GDM1 (cell line): ENCODE data around the gene RNF19B.
"Not testable (repeated sequence)": the region's sequence is repeated elsewhere in the genome, so short reads cannot be mapped to it uniquely, and the experiment has no call there.

ENCODE experiments used
- DNase-seq: peaks from one replicate; lab custom pipeline; 2025; lab: John Stamatoyannopoulos, UW

RNF19B gene

DNA sequence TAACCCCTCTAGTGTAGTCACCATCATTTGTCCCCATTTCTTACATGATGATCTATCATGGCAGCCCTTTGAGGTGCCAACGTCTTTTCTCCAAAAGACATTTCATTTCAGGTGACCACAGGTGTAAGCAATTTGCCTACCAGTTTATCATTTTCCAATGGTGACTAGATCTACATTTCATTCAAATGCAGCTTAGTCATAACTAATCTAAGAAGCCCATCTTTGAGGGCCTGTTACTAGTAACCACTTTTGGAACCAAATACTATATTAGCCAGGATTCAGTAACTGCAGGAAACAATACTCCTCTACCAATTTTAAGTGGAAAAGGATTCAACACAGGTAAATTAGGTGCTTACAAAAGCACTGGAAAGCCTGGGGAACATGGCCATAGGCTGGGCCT lies 32.8 kb downstream of the RNF19B start:
- DNase-seq = no peak

DNA sequence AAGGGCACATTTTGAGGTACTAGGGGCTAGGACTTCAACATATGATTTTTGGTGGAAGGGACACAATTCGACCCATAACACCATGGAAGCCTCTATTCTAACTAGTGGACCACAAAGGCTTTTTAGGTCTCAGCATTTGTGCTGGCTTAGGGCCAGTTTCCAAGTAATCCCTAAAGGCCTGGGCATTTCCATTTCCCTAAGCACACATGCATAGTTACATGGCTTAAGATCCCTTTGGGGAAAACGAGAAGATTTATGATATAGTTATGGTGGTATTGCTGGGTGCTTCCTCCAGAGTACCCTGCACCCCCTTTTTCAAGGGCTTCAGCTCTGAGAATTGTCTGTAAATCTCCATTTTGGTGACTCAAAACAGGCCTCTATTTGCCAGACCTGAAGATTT lies 35.2 kb downstream of the RNF19B start:
- DNase-seq = no peak

DNA sequence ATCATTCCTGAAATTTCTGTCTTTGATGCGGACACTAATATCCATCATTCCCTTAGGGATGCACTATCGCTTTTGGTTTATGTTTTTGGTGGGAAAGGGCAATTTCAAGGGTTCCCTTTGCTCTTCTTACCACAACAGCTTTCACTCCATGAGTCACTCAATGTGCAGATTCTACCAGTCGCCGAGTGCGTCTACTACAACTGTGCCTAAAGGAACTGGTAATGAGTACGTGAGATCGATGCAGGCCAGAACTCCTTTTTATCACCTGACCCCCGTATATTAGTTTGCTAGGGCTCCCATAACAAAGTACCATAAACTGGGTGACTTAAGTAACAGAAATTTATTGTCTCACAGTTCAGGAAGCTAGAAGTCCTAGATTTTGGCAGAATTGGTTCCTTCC lies 35.9 kb downstream of the RNF19B start:
- no peak for DNase-seq

DNA sequence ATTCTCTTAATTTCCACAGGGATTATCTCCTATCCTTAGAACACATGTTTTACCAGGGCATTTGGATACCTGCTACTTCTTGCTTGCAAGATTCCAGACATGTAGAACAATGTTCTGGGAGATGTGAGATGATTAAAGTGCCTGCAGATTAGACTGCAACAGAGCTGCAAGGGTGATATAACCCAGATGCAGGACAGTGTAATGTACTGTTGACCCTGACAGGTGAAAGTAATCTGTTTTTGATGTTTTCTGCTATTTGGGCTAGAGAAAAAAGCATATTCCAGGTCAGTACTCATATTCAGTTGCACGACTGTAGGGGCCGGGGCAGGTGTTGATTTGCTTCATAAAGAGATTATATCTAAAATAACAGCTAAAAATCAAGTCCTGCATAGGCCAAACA lies 36.3 kb downstream of the RNF19B start:
- DNase-seq = no peak

DNA sequence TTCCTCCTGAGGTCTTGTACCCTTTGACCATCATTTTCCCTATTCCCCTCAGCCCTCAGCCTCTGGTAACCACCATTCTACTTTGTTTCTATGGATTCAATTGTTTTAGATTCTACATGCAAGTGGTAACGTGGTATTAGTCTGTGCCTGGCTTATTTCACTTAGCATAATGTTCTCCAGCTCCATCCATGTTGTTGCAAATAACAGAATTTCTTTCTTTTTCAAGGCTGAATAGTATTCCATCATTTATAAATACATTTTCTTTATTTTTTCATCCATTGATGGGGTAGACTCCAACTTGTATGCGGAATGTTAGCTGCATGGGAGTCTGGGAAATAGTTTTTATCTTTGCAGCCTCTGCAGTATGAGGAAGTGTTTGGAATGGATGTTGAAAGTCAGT lies 37.2 kb downstream of the RNF19B start:
- no peak for DNase-seq

DNA sequence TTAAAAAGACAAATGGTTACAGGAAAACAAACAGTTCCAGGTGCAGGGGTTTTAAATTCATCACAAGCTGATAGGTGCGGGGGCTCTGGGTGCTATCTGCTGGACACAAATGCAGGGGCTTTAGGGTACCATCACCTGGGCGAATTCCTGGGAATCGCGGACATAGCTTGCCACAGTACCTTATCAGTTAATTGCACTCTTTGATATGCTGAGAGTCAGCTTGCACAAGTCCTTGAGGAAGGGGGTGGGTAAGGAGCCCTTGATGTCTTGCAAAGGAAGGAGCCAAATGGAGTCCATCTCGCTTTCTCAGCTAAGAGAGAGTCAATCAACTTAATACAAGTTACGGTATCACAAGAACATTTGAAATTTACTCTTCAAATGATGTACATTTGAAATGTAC lies 38.0 kb downstream of the RNF19B start:
- DNase-seq = no peak

DNA sequence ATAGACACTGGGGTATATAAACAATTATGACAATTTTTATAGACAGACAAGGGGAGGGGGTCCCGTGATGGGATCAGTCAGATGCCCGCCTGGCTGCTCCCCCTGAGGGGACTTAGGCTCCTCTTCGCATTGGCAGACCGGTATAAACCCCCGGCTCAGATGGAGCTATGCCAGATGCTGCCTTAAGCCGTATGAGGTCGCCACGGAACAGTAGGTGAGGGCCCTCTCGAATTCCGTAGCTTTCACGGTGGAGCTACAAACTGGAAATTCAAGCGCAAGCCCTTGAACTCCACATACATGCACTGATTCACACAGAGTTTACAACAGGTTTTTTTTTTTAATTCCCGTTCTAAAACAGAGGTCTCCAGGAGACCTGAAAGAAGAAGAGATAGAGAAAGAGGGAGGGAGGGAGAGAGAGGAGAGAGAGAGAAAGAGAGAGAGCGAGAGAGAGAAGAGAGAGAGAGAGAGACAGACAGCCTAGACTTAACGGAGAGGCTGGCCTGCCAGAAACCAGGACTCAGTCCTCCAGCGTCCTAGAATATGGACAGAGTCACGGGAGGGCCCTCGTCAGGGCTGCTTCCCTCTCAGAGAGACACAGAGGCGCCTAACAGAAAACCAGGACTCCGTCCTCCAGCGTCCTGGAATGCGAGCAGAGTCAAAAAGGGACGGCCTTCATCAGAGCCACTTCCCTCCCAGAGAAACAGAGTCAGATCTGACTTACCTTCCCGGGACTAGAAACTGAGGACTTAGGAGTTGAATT lies 39.0 kb downstream of the RNF19B start:
- DNase-seq = no peak

DNA sequence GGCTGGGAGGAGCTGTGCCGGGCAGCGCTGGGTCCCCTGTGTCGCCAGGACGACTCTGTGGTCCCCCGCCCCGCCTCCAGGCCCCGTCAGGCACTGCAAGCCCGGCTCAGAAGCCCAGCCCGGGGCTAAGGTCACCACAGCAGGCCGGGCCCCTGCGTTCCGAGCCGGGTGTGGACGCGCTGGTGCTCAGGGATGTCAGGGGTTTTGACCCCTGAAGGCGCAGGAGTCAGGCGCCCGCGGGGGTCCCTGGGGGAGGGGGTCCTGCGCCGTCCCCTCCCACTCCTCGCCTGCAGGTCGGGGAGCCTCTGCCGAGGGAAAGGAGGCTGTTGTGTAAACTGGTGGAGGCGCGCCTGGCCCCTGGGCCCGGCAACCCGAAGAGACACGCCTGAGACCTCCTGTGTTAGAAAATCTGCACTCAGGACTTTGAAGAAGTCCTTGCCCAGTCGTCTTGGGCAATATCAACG lies 39.7 kb downstream of the RNF19B start:
- no peak for DNase-seq

DNA sequence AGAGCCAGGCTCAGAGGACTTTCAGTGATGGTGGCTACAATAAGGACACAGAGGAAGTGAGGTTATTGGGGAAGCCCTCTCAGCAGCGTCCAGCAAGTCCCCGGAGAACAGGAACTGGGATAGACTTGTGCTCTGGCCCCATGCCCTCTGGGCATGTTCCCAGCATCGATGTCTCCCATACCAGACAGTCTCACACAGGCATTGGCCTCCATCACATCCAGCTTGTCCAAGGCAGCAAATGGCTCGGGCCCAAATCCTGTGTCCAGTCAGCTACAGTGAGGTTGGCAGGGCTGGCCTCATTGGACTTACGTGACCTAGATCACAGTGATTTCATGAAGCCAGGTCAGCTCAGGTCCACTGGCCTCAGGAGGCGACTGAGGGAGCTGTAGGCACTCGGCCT lies 43.8 kb downstream of the RNF19B start:
- no peak for DNase-seq

DNA sequence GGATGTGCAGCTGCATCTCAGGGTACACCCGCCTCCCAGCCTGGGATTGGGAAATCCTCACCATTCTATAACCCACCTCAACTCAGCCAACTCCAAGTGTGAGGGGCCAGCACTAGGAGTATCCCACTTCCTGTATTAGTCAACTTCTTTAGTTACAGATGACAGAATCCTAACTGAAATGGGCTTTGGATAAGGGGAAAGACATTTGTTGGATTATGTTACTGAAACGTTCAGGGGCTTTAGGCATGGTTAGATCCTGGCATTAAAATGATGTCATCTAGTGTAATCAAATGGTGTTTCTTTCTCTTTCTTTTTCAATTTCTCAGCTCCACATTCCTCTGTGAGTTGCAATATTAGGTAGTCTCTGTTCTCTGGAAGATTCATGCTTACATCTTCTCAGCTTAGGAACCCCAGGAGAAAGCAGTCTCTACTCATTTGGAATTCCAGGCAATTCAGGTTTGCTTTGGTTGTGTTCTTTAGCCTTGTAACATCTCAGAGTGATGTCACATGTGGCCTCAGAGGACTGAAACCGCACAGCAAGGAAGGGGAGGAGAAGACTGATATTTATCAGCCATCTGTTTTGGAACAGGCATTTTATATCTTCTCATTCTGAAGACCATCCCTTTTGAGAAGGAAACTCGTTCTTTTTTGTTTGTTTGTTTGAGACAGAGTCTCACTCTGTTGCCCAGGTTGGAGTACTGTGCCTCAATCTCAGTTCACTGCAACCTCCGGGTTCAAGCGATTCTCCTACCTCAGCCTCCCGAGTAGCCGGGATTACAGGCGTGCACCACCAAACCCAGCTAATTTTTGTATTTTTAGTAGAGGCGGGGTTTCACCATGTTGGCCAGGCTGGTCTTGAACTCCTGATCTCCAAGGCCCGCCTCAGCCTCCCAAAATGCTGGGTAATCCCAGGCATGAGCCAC lies 44.5 kb downstream of the RNF19B start:
- DNase-seq = no peak

DNA sequence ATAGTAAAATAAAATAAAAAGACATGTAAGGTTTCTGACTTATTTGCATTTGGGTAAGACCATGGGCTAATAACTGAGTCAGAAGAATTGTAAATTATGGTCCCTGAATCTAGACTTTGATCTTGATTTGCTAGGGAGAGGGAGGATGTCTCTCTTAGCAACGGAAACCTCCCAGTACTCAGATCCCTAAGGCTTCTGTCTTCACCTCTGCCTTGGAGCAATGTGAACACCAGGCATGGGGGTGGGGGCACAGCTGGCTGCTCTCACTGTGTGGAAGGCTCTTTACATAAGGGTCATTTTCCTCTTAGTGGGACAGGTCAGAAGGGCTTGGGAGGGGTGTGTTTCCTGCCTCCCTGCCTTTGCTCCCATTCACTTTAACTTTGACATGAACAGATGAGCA lies 46.4 kb downstream of the RNF19B start:
- no peak for DNase-seq

DNA sequence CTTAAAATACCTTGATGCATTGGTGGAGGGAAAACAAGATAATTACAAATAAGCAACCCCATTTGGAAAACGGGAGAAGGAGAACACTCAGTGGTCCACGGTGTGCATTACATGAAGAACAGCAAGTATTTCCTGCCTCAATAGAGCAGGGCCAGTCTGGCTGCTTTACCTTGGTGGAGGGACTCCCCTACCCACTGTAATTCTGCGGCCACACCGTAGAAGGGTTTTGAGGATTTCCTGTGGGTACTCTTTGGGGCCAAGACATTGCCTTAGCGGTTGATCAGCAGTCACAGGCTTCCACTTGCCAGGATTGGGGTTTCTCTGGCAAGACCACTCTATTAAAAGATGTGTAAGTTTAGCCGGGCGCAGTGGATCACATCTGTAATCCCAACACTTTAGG lies 47.1 kb downstream of the RNF19B start:
- peak; percentile 8 for DNase-seq

DNA sequence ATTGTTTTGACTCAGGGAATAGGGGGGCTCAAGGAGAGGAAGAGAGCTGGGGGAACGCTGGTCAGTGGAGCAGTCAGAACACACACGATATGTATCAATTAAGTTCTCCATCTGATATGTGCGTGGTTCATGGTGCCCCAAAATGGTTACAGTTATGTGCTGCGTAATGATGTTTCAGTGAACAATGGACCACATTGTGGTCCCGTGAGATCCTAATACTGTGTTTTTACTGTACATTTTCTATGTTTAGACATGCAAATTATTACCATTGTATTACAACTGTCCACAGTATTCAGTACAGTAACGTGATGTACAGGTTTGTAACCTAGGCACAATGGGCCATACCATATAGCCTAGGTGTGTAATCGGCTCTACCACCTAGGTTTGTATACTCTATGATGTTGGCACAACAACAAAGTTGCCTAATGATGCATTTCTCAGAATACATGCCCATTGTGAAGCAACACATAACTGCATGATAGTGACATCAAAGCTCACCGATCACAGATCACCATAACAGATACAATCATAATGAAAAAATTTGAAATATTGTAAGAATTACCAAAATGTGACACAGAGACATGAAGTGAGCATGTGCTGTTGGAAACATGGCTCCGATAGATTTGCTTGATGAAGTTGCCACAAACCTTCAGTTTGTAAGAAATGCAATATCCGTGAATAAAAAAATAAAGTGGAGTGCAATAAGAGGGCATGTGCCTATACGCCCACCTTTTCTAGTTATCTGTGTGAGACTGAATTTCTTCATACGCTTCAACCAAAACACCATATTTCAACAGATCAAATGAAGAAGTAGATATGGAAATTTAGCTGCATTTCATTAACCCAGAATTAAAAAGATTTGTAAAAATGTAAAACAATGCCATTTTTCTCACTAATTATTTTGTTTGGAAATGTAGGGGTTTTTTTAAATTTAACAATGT lies 48.6 kb downstream of the RNF19B start:
- no peak for DNase-seq

DNA sequence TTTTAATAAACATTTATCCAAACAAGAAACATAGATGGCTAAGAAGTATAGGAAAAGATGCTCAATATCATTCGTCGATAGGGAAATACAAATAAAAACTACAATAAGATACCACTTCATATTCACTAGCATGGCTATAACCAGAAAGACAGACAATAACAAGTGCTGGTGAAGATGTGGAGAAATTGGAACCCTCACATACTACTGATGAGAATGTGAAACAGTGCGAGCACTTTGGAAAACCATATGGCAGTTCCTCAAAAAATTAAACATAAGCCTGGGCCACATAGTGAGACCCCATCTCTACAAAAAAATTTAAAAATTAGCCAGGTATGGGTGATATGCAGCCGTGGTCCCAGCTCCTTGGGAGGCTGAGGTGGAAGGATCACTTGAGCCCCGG lies 54.3 kb downstream of the RNF19B start:
- DNase-seq = no peak

DNA sequence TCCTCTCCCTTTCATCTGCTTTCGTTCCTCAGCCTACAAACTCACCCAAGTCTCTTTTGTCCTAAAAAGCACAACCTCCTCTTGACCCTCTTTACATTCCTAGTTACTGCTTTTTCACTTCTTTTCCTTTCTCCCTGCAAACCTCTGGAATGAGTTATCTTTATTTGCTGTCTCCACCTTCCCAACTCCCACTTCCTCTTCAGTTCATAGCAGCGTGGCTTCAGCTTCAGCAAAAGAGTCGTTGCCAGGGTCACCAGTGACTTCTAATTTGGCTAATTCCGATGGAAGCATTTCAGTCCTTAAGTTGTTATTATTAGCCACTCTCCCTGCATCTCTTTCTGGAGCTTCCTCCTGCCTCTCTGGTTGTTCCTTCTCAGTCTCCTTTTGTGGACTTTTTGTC lies 57.2 kb downstream of the RNF19B start:
- DNase-seq = no peak

DNA sequence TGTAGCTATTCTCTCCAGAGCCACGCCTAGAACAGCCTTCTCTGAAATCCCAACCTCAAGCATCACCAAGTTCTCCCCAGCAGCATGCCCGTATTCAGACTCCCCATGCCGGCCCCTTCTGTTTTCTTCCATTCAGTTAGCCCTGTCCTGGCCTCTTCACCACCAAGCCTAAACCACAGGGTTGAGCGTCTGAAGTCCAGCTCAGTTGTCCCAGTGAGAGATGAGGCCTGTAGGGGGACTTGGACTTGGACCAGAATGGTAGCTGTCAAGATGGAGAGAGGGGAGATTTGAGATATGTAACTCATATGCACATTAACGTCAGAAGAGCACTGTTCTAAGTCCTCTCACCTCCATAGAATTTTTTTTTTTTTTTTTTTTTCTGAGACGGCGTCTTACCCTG lies 58.0 kb downstream of the RNF19B start:
- DNase-seq = no peak

DNA sequence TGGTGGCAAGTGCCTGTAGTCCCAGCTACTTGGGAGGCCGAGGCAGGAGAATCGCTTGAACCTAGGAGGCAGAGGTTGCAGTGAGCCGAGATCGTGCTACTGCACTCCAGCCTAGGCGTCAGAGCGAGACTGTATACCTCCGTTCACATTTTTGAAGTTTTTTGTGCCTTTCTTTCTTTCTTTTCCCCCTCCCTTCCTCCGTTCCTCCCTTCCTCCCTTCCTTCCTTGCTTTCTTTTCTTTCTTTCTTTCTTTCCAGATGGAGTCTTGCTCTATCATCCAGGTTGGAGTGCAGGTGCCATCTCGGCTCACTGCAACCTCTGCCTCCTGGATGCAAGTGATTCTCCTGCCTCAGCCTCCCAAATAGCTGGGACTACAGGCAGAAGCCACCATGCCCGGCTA lies 59.0 kb downstream of the RNF19B start:
- DNase-seq = not testable (repeated sequence)

DNA sequence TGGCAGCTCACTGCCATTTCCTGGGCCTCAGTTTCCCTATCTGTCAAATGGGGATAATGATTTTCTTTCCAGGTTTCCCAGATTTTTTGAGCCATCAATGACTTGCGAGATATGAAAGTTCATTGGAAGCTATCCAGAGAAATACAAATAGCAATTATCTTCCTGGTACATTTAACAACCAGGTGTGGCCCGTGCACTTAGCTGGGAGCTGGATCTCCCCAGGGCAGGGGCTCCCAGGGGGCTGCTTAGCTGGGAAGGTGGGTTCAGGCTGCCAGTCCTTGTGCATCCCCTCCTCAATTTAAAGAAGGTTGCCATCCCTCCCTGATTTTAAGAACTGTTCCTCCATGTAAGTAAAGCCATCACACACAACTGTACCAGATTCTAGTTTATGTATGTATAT lies 59.8 kb downstream of the RNF19B start:
- no peak for DNase-seq

DNA sequence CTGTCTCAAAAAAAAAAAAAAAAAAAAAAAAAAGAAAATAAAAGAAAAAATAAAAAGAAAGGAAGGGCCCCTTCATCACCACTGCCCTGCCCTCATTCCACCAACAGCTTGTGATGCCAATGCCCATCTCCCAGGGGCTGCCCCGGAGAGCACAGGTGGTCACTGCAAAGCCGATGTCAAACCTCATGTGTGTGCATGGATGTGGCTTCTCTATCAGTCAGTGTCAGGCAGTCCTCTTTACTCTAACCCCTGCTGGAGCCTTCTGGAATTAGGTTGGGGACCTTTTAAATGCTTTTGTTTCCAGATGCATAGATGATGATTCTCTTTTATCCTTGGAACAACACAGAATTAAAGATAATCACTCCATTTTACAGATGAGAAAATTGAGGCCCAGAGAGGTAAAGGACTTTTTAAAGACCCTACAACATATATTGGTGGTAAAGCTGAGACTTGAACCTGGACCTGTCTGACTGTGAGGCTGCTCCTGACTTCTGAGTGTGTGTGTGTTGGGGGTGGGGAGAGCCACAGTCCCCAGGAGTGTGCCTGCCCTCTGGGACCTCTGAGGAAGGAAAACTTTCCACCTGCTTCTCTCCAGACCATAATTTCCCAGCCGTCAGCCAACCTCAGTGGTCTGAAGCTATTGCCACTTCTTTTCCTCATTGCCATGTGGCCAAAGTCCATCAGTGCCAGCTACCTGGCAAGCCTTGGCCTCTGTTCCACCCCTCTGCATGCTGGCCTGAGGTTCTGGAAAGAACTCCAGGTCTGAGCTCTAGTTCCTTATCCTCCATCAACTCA lies 60.4 kb downstream of the RNF19B start:
- DNase-seq = no peak

DNA sequence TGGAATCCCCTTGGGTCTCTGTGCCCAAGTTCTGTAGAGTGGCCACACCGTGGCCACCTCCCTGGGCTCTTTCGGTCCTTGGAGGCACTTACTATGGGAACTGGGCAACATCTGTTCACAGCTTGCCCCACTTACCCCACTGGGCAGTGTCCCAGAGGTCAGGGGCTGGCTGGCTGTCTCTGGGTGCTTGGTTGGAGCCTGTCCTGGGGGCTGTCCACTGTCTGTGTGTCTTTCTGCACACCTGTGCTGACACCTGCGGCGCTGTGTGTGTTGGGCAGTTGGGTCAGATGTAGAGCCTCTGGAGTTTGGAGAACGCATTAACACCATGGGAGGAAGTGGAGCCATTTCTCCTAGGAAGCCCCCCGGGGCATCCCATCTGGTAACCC lies 62.1 kb downstream of the RNF19B start:
- DNase-seq = no peak

DNA sequence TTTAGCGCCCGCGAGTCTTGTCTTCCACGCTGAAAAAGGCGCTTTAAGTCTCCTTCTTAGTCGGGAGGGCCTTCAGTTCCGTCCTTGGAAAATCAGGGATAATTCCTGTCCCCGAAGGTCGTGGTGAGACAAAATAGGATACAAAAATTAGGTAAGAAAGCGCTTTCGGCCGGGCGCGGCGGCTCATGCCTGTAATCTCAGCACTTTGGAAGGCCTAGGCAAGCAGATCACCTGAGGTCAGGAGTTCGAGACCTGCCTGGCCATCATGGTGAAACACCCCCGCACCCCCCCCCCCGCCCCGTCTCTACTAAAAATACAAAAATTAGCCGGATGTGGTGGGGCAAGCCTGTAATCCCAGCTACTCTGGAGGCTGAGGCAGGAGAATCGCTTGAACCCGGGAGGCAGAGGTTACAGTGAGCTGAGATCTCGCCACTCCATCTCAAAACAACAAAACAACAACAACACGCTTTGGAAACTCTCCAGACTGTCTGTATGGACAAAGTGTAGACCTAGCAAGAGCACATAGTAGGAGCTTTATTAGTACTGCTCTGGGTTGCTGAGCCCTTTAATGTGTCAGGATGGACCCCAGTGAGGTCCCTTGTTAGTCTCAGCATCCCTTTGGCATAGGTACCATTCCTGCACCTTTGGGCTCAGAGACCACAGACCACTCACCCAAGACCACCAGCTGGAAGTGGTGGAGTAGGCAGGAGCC lies 62.6 kb downstream of the RNF19B start:
- no peak for DNase-seq
